HG03342 (cell line): ENCODE measurements around the gene TPTE2.
"Not testable (repeated sequence)": the region's sequence is repeated elsewhere in the genome, so short reads cannot be mapped to it uniquely, and the experiment has no call there.

ENCODE experiments used
- ATAC-seq: cut with Tn5 transposase; IDR thresholded peaks from one replicate; pipeline ENCODE4 v1.9.1; 2021; ENCODE audit warnings: mild to moderate bottlenecking, moderate library complexity; ENCODE audit not compliant: unreplicated experiment

TPTE2 gene

DNA sequence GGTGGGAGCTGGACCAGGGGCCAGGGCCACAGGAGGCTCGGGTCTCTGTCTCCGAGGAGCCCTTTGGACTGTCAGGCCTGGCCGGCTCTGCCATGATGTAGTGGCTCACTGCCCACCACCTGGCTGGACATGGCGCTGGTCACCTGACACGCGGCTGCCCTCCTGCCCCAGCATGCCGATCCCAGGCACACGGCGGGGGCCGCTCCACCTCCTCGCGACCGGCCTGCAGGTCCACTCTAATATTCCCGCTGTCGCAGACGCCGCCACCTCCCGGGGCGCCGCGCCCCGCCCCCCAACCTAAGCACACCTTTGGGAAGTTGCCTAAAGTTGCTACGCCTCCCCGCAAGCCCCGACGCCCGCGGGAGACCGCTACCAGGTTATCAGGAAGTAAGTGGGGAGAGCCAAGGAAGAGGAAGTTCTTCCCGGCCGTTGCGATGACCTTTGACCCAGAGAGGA is at the start of gene TPTE2:
Gene TPTE2, minus strand, starts transcription at position 406 of the 456 bp plus-strand sequence. CDS start 58,298 bp downstream, outside the sequence.
- ATAC-seq: not testable (repeated sequence)

DNA sequence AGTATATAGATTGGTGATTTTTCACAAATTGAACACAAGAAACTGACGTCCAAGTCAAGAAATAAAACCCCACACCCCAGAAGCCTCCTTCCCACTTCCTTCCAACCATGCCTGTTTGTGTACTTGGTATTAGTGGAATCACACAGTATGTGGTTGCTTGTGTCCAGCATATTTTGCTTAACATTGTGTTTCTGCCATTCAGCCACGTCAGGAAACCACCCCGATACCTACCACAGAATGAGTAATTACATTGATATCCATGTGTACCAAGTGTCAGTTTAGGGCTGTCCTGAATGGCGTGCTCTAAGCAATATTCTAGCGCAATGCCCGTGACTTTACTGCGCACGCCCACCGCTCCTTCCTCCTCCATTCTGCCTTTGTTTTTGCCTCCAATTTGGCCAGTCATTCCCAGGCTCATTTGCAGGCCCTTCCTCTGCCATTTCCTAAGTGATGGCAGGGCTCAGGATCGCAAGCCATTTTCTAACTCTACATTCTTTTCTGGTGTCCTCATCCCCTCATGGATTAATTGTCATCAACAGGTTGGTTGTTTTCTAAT is 46.3 kb upstream of the TPTE2 start:
- ATAC-seq: no peak

DNA sequence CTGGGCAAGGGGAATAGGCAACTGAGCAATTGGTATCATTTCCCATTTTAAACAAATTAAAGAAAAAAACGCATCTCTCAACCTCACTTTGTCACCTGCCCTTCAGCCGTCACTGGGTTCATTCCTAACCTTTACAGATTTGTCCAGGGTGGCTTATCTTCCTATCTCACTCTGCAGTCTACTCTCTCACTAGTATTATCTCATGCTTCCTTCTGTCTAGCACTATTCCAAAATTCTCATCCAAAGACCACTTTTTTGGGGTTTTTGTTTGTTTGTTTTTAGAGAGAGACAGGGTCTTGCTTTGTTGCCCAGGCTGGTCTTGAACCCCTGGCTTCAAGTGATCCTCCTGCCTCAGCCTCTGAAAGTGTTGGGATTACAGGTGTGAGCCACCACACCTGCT is 45.4 kb upstream of the TPTE2 start:
- no peak for ATAC-seq

DNA sequence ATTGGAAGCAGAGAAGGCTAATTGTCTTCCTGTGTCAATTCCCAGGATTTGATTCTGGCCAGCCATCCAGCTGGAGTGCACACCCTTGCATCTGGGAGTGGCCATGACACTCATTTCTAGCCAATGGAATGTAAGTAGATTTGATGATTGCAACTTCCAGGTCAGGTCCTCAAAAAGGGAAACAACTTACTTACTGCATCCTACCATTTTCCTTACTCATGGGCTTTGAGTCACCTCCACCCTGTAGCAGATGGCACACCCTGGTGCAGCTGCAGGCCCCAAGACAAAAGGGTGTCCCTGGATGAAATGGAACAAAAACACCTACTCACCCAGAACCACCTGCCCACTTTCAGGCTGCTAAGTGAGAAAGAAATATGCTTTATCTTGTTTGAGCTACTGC is 44.8 kb upstream of the TPTE2 start:
- ATAC-seq: no peak

DNA sequence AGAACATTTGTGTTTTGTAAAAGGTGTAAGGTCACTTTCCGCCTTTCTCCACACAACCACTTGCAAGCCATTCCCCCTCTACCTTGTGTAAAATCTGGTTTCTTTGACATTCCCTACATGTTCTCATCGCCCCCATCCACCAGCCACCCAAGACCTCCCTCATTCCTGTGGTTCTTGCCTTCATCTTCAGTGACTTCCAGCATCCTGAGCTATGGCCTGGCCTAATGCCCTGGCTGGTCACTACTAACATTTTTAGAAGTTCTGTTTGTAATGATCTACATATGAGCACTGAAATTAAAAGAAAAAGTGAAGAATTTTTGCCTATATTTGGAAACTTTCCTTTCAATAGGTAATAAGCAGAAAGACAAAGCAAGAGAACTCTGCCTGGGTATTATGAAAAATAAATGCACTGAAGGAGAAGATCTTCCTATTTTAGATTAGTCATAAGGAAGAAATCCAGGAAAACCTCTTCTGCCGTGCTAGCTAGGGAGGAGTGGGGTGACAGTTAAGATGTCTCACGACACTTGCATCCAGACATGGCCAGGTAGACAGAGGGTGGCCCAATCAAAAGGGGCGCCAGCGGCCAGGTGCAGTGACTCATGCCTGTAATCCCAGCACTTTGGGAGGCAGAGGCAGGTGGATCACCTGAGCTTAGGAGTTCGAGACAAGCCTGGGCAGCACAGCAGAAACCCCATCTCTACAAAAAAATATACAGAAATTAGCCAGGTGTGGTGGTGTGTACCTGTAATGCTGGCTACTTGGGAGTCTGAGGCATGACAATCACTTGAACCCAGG is 44.0 kb upstream of the TPTE2 start:
- ATAC-seq: no peak

DNA sequence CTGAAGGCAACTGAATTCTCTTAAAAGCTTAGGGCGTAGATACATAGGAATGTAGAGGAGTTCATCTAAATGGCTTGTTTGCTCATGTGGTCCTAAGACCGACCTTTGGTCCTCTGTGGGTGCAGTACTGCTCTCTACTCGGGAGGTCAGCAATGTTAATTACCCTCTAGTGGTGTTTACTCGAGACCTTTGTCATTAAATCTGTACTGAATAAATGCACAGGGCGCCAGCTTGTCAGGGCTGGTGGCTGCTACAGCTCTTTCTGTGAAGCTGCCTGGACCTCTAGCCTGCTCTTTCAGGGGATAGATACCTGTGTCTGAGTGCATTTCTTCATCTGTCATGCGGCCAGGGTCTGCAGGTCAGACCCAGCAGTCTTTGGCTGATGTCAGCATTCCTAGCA is 43.0 kb upstream of the TPTE2 start:
- no peak for ATAC-seq

DNA sequence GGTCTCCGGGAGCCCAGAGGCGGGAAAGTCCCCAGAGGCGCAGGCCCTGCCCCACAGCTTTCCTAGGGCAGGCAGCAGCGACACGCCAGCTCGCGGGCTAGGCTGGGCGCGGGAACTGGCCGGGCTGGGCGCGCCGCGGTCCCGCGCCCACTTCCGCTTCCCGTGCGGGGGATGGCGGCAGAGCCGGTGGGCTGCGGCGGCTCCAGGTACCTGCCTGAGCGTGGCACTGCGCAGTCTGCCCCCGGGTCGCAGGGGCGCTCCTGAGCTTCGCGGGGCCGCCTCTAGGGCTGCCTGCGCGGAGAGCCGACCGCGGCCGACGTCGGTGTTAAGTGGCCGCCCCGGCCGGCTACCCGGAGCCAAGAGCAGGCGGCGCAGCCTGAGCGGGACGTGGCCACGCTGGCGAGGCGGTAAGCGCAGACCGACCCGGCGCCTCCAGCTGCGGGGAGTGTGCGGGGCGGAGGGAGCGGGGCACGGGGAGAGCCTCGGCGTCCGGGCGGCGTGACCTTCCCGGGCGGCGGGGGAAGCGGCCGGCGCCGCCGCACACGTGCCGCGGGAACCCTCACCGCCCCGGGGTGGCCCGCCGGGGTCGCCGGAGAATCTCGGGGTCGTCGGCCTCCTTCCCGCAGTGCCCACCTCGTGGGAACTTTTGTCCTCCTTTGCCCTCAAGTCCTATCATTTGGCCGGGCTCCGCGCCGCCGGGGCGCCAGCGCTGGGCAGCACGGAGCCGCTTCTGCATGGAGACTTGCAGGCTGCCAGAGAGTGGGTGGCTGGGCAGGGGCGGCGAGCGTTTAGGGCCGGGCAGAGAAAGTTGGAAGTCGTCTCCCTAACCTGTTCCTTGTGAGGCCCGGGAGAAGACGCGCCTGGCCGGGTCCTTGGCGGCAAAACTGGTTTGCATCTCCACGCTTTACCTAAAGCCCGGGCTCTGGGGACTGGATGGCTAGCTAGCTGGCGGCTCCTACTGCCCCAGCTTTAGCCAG is 40.7 kb upstream of the TPTE2 start:
- ATAC-seq: peak; percentile 84

DNA sequence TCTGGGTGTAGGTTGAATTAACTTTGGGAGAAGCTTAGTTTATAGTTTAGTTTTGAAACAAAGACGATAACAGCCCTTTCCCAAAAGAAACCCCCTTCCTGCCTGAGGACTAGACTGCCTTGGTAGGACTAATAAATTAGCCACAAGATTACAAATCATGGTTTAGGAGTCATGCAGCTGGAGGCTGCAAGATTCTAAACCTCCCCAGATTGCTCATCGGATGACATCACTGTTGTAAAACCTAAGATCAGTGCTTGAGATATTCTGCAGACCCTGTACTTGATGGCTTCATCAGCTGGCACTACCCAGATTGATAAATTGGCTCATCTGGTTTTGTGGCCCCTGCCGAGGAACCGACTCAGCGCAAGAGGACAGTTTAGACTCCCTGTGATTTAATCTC is 36.2 kb upstream of the TPTE2 start:
- no peak for ATAC-seq

DNA sequence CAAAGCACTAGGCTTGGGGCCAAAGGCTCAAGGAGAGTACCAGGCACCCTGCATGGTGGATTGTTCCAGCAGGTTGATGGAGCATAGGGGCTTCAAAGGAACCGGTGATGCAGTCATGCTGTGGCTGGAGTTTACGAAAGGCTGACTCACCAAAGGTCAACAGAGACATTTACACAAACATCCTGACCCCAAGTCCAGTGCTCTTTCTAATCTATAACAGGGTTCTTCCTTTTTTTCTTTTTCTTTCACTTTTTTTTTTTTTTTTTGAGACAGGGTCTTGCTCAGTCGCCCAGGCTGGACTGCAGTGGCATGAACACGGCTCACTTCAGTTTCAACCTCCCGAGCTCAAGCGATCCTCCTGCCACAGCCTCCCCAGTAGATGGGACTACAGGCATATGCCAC is 35.6 kb upstream of the TPTE2 start:
- ATAC-seq: no peak

DNA sequence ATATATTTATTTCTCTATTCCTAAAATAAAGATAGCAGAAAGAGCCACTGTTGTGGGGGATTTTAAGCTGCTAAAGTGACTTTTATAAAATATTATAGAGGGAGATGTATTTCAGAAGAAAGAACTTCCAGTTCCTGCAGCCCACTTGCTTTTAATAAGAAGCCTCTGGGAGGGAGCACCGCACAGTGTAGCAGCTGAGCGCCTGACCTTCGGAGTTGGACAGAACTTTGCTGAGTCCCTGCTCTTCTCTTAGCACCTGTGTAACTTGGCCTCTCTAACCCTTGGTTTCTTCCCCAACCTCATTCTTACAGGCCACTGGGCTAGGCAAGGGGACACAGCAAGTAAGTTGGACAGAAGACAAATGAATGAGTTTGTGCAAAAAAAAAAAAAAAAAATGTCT is 34.8 kb upstream of the TPTE2 start:
- ATAC-seq: no peak

DNA sequence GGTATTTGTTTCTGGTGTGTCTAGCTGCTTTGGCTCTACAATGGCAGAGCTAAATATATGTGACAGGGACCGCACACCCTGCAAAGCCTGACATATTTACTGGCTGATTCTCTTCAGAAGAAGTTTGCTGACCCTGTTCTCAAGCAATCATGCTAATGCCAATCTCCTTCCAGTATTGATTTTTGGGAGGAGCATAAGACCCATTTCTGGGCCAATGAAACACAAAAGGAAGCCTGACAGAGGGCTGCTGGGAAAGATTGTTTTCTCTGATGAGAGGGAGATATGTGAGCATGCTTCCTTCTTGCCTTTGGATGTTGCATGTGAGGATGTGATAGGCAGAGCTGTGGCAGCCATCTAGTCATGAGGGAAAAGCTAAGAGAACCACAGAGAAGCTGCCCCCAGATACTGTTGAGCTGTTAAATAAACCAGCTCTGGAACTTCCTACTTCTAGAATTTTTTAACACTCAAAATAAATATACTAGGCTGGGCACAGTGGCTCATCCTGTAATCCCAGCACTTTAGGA is 31.4 kb upstream of the TPTE2 start:
- ATAC-seq: no peak

DNA sequence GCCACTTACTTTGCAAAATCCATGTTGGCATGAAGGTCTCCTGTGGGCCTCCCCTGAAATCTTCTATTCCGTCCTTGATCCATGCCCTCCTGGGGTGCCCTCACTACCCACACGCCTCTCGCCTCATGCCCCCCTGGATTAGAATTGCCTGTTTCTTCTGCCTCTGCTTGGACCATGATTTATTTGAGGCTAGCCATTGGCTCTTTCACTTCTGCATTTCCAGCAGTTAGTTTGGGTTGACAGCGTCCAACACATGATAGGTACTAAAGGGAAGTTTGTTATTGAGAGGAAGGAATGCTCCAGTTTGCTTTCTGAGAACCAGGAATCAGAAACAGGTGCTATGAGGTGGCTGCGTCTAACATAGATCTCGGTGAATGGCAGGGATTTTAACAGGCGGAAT is 30.5 kb upstream of the TPTE2 start:
- no peak for ATAC-seq

DNA sequence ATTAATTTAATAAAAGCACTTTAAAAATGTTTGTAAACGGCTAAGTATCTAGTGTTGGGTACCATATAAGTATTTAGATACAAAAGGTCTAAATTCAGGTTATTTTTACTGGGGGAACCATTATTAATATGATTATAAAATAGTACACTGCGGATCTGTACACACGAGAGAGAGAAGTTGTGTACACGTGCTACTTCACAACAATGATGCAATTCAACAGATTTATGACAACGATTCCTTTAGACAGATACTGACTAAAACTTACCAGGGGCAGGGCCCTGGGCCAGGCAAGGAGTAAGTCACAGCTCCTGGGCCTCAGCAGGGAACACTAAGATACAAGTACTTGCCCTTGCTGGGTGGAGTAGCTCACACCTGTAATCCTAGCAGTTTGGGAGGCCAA is 29.1 kb upstream of the TPTE2 start:
- ATAC-seq: no peak

DNA sequence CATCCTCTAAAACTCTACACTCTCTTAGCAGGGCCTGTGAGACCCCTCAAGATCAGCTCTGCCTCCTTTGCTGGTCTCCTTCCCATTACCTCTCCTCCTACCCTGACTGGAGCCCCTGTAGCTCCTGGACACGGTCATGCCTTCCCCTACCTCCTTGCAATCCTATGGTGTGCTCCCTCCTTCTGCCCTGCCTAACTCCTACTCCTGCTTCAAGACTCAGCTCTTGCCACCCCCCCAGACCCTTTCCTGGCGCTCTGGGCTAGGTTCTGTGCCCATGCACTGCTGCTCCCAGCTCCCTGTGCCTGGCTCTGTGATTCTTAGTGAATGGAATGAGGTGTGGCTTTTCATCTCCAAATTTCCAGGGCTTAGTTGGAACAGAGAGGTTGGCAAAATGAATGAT is 28.0 kb upstream of the TPTE2 start:
- no peak for ATAC-seq

DNA sequence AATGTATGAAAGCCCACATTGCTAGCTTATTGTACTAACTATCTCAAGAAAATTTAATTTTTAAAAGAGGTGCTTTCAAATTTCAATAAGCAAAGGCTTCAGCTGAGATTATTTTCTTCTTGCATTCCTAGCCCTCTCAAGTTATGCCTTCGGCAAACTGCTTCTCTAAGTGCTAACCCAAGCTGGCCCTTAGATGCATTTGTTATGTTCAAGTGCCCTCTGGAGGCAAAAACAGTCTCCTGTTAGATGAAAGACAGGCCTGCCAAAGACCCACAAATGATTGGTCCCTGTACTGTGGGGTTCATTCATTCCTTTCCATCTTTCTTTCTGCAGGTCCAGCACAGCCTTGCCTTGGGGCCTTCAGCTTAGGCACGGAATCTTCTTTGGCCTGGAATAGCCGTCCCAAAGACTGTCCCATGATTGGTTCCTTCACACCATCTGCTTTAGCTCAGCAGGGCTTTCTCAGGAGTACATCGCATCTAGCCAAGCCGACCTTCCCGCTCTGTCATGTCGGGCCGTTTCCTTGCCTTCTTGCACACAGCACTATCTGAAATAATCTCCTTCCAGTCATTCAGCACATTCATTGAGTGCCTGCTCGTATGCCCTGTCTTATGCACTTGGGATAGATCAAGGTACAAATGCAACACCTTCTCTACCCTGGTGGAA is 26.4 kb upstream of the TPTE2 start:
- peak; percentile 63 for ATAC-seq

DNA sequence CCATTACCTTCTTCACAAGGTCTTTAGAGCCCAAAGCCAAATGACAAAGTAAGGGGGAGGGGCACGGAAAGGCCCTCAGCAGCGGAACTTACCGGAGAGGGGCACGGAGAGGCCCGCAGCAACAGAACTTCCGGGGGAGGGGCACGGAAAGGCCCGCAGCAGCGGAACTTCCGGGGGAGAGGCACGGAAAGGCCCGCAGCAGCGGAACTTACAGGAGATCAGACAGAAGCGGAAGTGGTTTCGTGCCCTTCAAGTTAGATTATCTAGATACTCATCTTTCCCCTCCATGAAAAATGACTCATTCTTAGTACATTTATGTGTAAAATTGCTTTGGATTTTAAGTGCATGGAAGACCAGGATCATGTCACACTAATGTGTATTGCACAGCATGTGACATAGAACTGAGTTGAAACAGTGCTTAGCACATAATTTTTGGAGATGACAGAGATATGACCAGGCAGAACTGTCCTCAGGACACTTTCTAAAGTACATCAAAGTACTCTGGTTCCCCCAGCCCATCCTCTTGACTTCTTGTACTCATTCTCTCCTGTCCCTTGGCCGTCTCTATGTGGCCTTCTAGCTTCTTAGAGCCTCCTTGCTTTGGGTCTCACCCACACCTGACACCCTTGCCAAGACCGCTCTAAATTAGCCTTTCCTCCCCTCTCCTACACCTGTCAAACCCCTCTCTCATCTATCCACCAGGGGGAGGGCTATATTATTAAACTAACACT is 25.7 kb upstream of the TPTE2 start:
- ATAC-seq: peak; percentile 82

DNA sequence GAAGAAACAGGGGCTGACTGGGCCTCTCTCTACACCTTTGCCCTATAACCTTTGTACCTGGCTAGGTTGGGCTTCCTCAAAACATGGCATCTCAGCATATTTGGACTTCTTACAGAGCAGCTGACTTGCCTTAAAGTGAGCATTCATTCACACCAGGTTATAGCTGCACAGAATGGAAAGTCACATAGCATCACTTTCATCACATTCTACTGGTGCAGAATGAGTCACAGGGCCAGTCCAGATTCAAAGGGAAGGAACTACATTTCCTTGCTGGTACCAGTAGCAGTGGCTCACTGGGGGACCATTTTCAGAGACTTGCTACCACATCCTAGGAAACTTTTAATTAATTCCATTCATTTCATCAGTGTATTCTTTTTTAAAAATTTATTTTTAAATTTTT is 20.3 kb upstream of the TPTE2 start:
- no peak for ATAC-seq

DNA sequence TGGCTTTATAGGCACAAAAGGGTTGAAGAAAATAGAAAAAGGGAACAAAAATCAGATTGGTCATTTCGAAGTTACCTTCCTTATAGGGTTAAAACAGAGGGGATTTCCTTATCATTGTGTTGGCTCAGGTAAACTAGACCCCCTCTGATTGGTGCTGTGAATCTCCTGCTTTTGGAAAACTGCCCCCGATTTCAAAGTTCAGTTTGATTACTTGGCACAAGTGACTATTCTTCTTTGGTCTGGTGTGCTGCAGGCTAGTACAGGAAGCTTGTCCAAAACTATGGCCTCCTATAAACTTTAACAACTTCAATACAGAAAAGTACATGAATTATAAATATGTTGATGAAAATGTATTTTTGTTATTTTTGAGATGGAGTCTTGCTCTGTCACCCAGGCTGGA is 13.9 kb upstream of the TPTE2 start:
- ATAC-seq: no peak

DNA sequence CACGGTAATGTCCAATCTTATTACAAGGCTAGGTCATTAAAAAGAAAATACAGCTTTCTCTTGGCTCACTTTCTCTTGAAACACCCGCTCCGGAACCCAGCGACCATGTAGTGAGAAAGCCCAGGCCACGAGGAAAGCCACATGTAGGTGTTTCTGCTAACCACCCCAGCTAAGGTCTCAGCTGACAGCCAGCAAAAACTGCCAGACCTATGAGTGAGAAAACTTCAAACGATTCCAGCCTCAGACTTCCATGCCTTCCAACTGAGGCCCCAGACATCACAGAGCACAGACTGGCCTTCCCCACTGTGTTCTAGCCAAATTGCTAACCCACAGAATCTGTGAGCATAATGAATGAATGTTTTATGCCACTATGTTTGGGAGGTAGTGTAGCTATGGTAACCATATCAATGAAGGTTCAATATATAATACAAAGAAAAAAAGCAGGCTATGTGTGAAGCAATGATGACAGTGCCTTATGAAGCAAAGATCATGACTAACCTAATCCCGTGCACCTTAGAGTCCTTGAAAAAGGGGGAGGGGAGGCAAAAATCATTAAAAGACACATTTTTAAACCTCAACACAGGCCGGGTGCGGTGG is 11.9 kb upstream of the TPTE2 start:
- no peak for ATAC-seq

DNA sequence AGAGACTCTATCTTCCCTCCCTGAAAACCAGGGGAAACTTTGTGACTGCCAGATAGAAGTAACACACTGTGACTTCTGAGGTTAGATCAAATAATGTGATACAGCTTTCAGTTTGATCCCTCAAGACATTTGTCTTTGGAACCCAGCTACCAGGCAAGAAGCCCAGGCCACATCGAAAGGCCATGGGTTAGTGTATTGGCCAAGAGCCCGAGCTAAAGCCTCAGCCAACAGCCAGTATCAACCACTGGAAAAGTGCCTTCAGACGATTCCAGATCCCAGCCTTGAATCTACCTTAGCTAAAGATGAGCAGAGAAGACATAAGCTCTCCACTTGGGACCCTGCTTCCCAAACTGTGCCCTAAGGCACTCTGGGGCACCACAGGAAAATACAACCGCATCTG is 10.9 kb upstream of the TPTE2 start:
- no peak for ATAC-seq
